ENCODE data around the gene WDR83.
"Not testable (repeated sequence)": the region's sequence is repeated elsewhere in the genome, so short reads cannot be mapped to it uniquely, and the experiment has no call there.

Gene WDR83

GRCh38 chr19:12656899-12657571 lies 9.6 kb upstream of the WDR83 start:
- DNase-seq = no peak

- DNase-seq = no peak
These were observed 8.6 kb upstream of the WDR83 start for GRCh38 chr19:12657966-12658365.

DNA sequence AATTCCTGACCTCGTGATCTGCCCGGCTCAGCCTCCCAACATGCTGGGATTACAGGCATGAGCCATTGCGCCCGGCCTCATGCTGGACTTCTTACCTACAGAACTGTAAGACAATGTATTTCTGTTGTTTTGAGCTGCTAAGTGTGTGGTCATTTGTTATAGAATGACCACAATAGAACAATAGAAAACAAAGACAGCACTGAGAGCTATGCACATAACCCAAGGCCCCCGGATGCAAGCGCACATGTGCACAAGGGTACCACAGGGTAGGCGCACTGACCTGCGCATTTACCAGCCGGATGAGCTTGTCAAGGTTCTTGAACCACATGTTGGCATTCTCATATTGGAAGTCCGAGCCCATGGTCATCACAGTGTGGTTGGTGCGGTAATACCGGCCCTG lies 5.6 kb upstream of the WDR83 start:
- DNase-seq = no peak

DNA sequence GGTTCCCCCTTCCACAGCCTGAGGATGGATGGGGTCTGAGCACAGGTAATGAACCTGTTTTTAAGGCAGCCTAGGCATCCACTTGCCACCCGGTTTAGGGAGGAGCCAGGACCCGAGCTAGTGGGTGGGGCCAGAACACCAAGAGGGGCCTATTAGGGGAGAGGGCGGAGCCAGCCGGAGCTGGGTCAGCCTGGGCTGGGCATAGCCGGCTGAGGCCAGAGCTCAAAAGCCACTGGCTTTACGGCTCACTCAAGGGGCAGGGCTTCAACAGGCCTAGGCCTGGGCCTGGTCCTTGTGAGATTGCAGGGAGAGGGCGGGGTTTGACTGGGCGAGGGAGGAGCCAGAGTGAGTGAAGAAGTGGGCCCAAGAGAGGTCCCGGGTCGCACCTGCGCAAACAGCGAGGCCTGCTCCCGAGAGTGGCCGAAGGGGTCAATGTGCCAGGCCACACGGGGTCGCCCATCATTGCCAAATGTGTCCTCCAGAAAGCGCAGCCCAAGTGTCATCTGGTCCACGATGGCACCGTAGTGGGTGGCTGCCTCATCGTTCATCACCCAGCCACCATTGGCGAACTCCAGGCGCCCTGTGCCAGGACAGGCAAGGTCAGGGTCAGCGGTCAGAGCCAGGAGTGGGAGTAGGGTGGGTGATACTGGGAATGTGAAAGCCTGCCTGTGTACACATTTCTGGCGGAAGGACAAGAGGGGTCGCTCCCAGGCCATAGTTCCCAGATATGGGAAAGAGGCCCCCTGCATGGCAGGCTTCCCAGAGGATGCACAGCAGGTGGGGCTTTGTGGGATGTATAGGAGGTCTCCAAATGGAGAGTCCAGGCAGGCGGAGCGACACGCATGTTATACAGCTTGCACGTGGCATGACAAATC lies 2.0 kb upstream of the WDR83 start:
- no peak for DNase-seq

GRCh38 chr19:12665281-12665573 lies 1.4 kb upstream of the WDR83 start:
- peak; percentile 95 for DNase-seq

- peak; percentile 41 for DNase-seq
These were observed 839 bp upstream of the WDR83 start for GRCh38 chr19:12665671-12666264.

DNA sequence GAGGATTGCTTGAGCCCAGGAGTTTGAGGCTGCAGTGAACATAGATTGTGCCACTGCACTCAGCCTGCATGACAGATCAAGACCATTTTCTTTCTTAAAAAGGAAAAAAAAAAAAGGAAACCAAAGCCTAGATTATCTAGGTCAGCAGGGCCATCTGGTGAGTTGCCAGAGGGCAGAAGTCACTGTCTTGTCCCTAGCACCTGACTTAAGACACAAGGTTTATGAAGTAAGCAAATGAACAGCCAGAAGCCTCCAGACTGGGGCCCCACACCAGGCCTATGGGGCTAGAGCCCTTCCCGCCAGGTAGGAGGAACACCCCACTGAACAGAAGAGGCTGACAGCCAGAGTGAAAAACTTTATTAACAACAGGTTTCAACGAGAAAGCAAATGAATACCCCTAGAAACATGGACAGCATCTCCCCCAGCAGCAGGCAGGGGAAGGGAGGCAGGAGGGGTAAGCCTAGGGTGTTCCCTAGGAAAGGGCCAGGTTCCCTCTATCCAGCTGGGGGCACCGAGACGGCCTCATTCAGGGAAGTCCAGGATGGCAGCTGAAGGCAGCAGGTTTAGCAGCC lies 1.2 kb downstream of the WDR83 start:
- DNase-seq = no peak

DNA sequence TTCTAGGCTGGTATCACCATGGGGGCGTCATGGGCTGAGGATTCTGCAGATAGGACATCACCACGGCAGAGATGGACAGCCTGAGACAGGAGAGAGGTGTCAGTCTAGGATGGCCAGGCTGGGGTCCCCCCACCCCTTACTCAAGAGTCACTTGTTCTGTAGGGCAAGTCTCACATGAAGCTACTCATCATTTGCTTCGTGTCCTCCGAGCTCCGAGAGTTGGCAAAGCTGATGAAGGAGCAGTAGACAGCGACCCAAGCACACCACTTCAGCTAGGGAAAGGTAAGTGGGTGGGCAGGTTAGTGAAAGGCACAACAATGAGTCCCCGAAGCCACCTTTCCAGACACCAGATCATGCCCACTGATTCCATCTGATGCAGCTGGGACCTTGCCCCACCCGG lies 1.7 kb downstream of the WDR83 start:
- DNase-seq = no peak

GRCh38 chr19:12668932-12669269 lies 2.3 kb downstream of the WDR83 start:
- DNase-seq = peak; percentile 51

- DNase-seq = peak; percentile 87
These were observed 2.9 kb downstream of the WDR83 start for GRCh38 chr19:12669270-12670158.

GRCh38 chr19:12670159-12670928 lies 3.7 kb downstream of the WDR83 start:
- DNase-seq = no peak

DNA sequence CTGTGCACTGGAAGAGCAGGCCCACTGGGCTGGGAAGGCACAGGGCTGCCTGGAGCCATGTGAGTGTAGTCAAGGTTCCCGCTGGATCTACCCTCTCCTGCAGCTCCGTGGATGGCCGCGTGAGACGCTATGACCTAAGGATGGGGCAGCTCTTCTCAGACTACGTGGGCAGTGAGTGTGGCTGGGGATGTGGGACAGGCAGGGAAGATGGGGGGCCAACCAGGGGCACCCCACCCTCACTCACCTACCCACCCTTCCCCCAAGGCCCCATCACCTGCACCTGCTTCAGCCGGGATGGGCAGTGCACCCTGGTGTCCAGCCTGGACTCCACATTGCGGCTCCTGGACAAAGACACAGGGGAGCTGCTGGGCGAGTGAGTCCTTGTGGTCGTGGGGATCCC lies 6.1 kb downstream of the WDR83 start:
- no peak for DNase-seq

GRCh38 chr19:12675399-12675798 lies 8.8 kb downstream of the WDR83 start:
- no peak for DNase-seq

GRCh38 chr19:12675940-12676339 lies 9.3 kb downstream of the WDR83 start:
- no peak for DNase-seq

GRCh38 chr19:12676384-12676792 lies 9.8 kb downstream of the WDR83 start:
- peak; percentile 85 for DNase-seq

- DNase-seq = no peak
These were observed 10.3 kb downstream of the WDR83 start for GRCh38 chr19:12676928-12677327.

DNA sequence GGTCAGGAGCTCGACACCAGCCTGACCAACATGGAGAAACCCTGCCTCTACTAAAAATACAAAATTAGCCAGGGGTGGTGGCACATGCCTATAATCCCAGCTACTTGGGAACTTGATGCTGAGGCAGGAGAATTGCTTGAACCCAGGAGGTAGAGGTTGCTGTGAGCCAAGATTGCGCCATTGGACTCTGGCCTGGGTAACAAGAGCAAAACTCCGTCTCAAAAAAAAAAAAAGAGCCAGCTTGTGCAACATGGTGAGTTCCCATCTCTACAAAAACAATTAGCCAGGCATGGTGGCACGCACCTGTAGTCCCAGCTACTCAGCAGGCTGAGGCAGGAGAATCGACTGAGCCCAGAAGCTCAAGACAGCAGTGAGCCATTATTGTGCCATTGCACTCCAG lies 11.4 kb downstream of the WDR83 start:
- DNase-seq = not testable (repeated sequence)

DNA sequence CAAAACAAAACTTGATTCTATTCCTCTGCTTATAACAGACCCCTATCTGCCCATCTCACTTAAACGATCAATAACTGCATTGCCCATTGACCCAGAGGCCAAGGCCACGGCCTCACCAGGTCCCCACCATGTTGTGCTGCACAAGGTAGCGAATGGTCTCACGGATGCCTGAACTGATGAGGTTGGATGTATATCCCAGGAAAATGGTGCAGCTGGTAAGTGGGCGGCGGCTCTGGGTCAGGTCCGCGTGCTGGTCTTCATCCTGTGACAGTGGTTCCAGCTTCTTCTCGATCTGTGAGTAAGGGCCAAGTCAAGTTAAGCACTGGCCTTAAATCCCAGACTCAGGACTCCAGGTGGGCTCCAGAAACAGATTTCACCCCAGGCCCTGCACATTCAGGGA lies 13.4 kb downstream of the WDR83 start:
- DNase-seq = no peak

DNA sequence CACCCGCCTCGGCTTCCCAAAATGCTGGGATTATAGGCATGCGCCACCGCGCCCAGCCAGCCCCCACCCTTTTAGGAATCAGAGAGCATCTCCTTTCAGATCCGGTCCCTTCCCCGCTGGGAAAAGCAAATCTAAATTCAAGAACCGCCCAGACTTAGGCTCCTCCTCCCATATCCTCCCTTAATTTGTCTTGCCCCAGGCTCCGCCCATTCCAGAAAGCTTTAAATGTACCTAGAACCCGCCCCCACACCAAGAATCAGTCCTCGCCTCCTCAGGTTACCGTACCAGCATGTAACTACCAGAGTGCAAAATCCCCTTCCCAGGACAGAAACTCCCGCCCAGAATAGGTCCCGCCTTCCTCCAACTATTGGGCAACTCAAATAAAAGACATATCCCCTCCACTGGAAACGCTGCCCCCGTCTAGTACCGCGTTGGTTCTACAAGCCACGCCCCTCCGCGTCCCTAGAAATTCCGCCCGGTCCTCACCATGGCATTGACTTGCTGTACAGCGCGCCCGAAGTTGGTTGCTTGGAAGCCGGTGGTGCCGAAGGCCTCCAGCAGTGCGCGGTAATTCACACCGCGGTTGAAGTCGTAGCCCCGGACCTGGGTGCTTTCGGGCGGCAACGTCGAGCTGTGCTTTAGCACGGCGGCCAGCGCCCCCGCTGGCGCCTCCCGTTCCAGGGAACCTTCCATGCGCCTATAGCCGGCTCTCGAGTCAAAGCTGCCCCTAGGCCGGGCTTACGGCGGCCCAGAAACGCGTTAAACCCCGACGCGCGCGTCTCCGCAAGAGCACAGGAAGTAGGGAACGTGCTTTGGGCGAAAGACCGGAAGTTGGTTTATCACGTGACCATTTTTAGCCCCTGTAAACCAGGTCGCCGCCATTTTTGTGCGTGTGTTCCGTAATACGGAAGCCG lies 14.7 kb downstream of the WDR83 start, which contains the start of gene DHPS:
TSS of gene DHPS (minus strand) at position 807 of the 914 bp plus-strand sequence. CDS start at position 693, 114 bp downstream.
- DNase-seq = peak; percentile 98

GRCh38 chr19:12685831-12686230 lies 19.2 kb downstream of the WDR83 start:
- DNase-seq = no peak

All from suppressor macrophage treated with lipopolysaccharide for 4 hours (primary cell).